Neural cell (in vitro differentiated cells): ENCODE data around the gene YPEL1. TPM values are rescaled to one million over a fixed set of nuclear protein-coding genes. Genes with fewer than 3 reads are reported as not detected.
"Not testable (repeated sequence)": the region's sequence is repeated elsewhere in the genome, so short reads cannot be mapped to it uniquely, and the experiment has no call there.

Source experiments
- H2AFZ ChIP-seq: fragments of 200-600, 300-800 bp; sonication (generic), shearing (Covaris generic); 2 replicates; pipeline ENCODE4 v1.6.0; 2014; ENCODE audit warnings: low read depth, mild to moderate bottlenecking, antibody characterized with exemption, low read length, moderate library complexity
- H3F3A ChIP-seq: fragments of 200-600 bp; shearing (Covaris generic); 2 replicates; pipeline ENCODE4 v1.6.1; 2016; ENCODE audit warnings: mild to moderate bottlenecking, moderate library complexity, mixed read lengths, antibody characterized with exemption, low read length; ENCODE audit not compliant: insufficient read depth, poor library complexity, severe bottlenecking
- H3K27ac ChIP-seq: fragments of 200-600, 300-800 bp; sonication (generic), shearing (Covaris generic); 2 replicates; pipeline ENCODE4 v1.5.1; 2014; ENCODE audit warnings: mild to moderate bottlenecking, low read length, moderate library complexity
- H3K27me3 ChIP-seq: fragments of 300-800, 200-600 bp; sonication (generic), shearing (Covaris generic); 2 replicates; pipeline ENCODE4 v1.6.0; 2014; ENCODE audit warnings: mild to moderate bottlenecking, low read depth, low read length, moderate library complexity; ENCODE audit not compliant: insufficient read depth
- H3K36me3 ChIP-seq: fragments of 300-800, 200-600 bp; sonication (generic), shearing (Covaris generic); 2 replicates; pipeline ENCODE4 v1.5.1; 2014; ENCODE audit warnings: mild to moderate bottlenecking, antibody characterized with exemption, low read length, moderate library complexity; ENCODE audit not compliant: insufficient read depth
- H3K4me2 ChIP-seq: fragments of 300-800, 200-600 bp; sonication (generic), shearing (Covaris generic); 2 replicates; pipeline ENCODE4 v1.6.0; 2014; ENCODE audit warnings: mild to moderate bottlenecking, low read length
- H3K4me3 ChIP-seq: fragments of 300-800, 200-600 bp; sonication (generic), shearing (Covaris generic); 2 replicates; pipeline ENCODE4 v1.5.1; 2014; ENCODE audit warnings: mild to moderate bottlenecking, low read length, moderate library complexity
- H3K79me2 ChIP-seq: fragments of 200-600 bp; shearing (Covaris generic); replicated peaks from 2 replicates; pipeline ENCODE4 v1.6.0; 2014; ENCODE audit warnings: mild to moderate bottlenecking, low read length, moderate library complexity; ENCODE audit not compliant: insufficient read depth
- H3K9ac ChIP-seq: fragments of 300-800, 200-600 bp; sonication (generic), shearing (Covaris generic); 2 replicates; pipeline ENCODE4 v1.6.1; 2016; ENCODE audit warnings: mild to moderate bottlenecking, low read length, mixed read lengths
- H3K9me2 ChIP-seq: fragments of 200-600 bp; shearing (Covaris generic); 2 replicates; pipeline ENCODE4 v1.6.1; 2016; ENCODE audit warnings: mild to moderate bottlenecking, low read length, mixed read lengths; ENCODE audit not compliant: insufficient read depth
- H3K9me3 ChIP-seq: fragments of 200-600, 300-800 bp; sonication (generic), shearing (Covaris generic); 2 replicates; pipeline ENCODE4 v1.6.1; 2016; ENCODE audit warnings: mild to moderate bottlenecking, mixed run types, low read length, moderate library complexity, mixed read lengths
- H4K20me1 ChIP-seq: fragments of 200-600 bp; shearing (Covaris generic); 2 replicates; pipeline ENCODE4 v1.6.1; 2016; ENCODE audit warnings: mild to moderate bottlenecking, mixed run types; ENCODE audit not compliant: insufficient read depth
- EP300 ChIP-seq: fragments of 450-650 bp; conservative IDR thresholded peaks from 2 replicates; pipeline ENCODE4 v1.6.1; 2014; ENCODE audit warnings: antibody characterized with exemption, mild to moderate bottlenecking, moderate library complexity; ENCODE audit not compliant: poor library complexity, severe bottlenecking
- EZH2 ChIP-seq: fragments of 200-600, 300-800 bp; shearing (Covaris generic), sonication (generic); IDR thresholded peaks from 2 replicates; pipeline ENCODE4 v1.6.1; 2014; ENCODE audit warnings: antibody characterized with exemption, low read length, borderline replicate concordance, mild to moderate bottlenecking; ENCODE audit not compliant: insufficient read depth, poor library complexity, severe bottlenecking
- MXI1 ChIP-seq: fragments of 450-650 bp; conservative IDR thresholded peaks from 2 replicates; pipeline ENCODE4 v1.6.1; 2014; ENCODE audit warnings: antibody characterized with exemption, mild to moderate bottlenecking; ENCODE audit not compliant: poor library complexity, severe bottlenecking
- POLR2AphosphoS5 ChIP-seq: IDR thresholded peaks from 2 replicates; pipeline ENCODE4 v1.6.1; 2012
- RAD21 ChIP-seq: fragments of 450-650 bp; conservative IDR thresholded peaks from 2 replicates; pipeline ENCODE4 v1.6.1; 2014; ENCODE audit warnings: antibody characterized with exemption, mild to moderate bottlenecking, moderate library complexity
- SMC3 ChIP-seq: fragments of 450-650 bp; conservative IDR thresholded peaks from 2 replicates; pipeline ENCODE4 v1.6.1; 2014; ENCODE audit warnings: antibody characterized with exemption, mild to moderate bottlenecking, moderate library complexity; ENCODE audit not compliant: poor library complexity
- TAF1 ChIP-seq: IDR thresholded peaks from 2 replicates; pipeline ENCODE4 v1.6.1; 2012; ENCODE audit warnings: low read depth
- polyA plus RNA-seq: library from polyadenylated mRNA; depleted of rRNA; stranded (reverse); fragments of >200 nt; gene quantifications from 2 replicates; pipeline ENCODE4 v1.2.3, GENCODE V29; 2014
- TF ChIP-seq, protein P1 (sequence below): fragments of 450-650 bp; IDR thresholded peaks from 2 replicates; pipeline ENCODE4 v1.5.1; 2014; ENCODE audit warnings: antibody characterized with exemption, mild to moderate bottlenecking, moderate library complexity; ENCODE audit not compliant: poor library complexity, severe bottlenecking
- TF ChIP-seq, protein P2 (sequence below): IDR thresholded peaks from 2 replicates; pipeline ENCODE4 v1.6.1; 2012; ENCODE audit warnings: borderline replicate concordance

Gene YPEL1
- polyA plus RNA-seq, 1 donor from 2014 or later = 38.0 TPM

GRCh38 chr22:21694394-21694793 is 41.2 kb downstream of the YPEL1 start:
- H3K79me2 ChIP-seq = no peaks in the 10 kb centered on the region
- H3F3A ChIP-seq = no peaks in the 10 kb centered on the region
- no peak for TF ChIP-seq EP300
- TF ChIP-seq RAD21 = no peak
- no peaks in the 10 kb centered on the region for H3K9me2 ChIP-seq
- no peak overlapping the region for H3K4me3 ChIP-seq
- H3K9ac ChIP-seq = no peak overlapping the region
- no peak overlapping the region for H2AFZ ChIP-seq
- no peaks in the 10 kb centered on the region for H3K27me3 ChIP-seq
- H3K36me3 ChIP-seq = peaks cover 11% of the 10 kb centered on the region
- no peak overlapping the region for H3K4me2 ChIP-seq
- H3K9me3 ChIP-seq = no peaks in the 10 kb centered on the region
- H3K27ac ChIP-seq = no peak overlapping the region
- H4K20me1 ChIP-seq = no peaks in the 10 kb centered on the region

DNA sequence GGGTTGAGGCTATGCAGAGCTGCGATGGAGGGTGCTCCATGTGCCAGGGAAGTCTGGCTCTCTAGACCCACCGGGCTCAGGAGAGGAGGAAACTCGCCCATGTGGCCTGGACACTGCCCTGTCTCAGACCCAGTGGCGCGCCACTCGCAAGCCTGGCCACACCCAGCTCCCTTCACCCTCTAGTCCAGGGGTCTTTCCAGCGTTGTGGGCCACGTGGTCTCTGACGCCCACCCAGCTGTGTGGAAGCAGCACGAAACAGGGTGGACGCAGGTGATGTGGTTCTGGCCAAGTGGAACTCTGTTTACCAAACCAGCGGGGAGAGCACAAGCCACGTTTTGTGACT is 41.6 kb downstream of the YPEL1 start:
- Histone ChIP-seq H3K9ac (no peak overlapping the region), H3K9me3 (no peaks in the 10 kb centered on the region), H3K36me3 (peaks cover 10% of the 10 kb centered on the region), H3K79me2 (no peaks in the 10 kb centered on the region), H3K9me2 (no peaks in the 10 kb centered on the region), H4K20me1 (no peaks in the 10 kb centered on the region), H3K4me3 (no peak overlapping the region), H3K27ac (no peak overlapping the region), H2AFZ (no peak overlapping the region), H3K27me3 (no peaks in the 10 kb centered on the region), H3K4me2 (no peak overlapping the region), H3F3A (no peaks in the 10 kb centered on the region)
- no peak for TF ChIP-seq POLR2AphosphoS5

DNA sequence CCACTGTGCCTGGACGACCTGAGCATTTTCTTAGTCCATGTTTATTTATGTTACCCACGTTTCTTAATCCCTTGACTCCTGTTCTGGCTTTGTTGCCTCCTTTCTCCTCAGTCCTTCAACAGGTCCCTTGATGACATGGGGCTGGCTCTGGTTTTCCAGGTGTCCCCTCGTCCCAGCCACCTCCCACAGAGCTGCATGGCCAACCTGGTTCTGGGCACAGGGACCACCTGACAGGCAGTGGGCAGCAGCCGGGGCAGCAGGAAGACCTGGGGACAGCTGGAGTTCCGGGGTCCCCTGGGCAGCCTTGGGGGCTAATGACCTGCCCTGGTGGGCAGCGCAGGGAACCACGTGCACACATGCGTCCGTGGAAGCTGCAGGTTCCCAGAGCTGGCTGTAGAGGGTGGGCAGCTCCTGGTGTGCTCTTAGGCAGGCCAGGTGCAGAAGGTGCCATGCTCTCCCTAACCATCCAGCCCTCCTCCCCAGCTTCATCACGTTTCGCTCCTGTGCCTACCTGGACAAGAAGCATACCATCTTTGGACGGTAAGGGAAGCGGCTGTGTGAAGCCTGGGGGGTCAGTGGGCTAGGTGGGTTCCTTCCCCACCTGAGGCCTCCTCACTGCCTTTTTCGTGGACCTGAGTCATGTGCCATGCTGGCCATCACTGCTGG is 42.1 kb downstream of the YPEL1 start:
- no peak overlapping the region for H3K27ac ChIP-seq
- H3K4me3 ChIP-seq = no peak overlapping the region
- no peaks in the 10 kb centered on the region for H4K20me1 ChIP-seq
- no peaks in the 10 kb centered on the region for H3K79me2 ChIP-seq
- no peak overlapping the region for H3K4me2 ChIP-seq
- no peak overlapping the region for H2AFZ ChIP-seq
- H3K27me3 ChIP-seq = no peaks in the 10 kb centered on the region
- TF ChIP-seq TAF1 (no peak), EP300 (no peak), POLR2AphosphoS5 (no peak), EZH2 (no peak), RAD21 (no peak), MXI1 (no peak), SMC3 (no peak)
- TF ChIP-seq, protein P1, sequence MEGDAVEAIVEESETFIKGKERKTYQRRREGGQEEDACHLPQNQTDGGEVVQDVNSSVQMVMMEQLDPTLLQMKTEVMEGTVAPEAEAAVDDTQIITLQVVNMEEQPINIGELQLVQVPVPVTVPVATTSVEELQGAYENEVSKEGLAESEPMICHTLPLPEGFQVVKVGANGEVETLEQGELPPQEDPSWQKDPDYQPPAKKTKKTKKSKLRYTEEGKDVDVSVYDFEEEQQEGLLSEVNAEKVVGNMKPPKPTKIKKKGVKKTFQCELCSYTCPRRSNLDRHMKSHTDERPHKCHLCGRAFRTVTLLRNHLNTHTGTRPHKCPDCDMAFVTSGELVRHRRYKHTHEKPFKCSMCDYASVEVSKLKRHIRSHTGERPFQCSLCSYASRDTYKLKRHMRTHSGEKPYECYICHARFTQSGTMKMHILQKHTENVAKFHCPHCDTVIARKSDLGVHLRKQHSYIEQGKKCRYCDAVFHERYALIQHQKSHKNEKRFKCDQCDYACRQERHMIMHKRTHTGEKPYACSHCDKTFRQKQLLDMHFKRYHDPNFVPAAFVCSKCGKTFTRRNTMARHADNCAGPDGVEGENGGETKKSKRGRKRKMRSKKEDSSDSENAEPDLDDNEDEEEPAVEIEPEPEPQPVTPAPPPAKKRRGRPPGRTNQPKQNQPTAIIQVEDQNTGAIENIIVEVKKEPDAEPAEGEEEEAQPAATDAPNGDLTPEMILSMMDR = no peak
- TF ChIP-seq, protein P2, sequence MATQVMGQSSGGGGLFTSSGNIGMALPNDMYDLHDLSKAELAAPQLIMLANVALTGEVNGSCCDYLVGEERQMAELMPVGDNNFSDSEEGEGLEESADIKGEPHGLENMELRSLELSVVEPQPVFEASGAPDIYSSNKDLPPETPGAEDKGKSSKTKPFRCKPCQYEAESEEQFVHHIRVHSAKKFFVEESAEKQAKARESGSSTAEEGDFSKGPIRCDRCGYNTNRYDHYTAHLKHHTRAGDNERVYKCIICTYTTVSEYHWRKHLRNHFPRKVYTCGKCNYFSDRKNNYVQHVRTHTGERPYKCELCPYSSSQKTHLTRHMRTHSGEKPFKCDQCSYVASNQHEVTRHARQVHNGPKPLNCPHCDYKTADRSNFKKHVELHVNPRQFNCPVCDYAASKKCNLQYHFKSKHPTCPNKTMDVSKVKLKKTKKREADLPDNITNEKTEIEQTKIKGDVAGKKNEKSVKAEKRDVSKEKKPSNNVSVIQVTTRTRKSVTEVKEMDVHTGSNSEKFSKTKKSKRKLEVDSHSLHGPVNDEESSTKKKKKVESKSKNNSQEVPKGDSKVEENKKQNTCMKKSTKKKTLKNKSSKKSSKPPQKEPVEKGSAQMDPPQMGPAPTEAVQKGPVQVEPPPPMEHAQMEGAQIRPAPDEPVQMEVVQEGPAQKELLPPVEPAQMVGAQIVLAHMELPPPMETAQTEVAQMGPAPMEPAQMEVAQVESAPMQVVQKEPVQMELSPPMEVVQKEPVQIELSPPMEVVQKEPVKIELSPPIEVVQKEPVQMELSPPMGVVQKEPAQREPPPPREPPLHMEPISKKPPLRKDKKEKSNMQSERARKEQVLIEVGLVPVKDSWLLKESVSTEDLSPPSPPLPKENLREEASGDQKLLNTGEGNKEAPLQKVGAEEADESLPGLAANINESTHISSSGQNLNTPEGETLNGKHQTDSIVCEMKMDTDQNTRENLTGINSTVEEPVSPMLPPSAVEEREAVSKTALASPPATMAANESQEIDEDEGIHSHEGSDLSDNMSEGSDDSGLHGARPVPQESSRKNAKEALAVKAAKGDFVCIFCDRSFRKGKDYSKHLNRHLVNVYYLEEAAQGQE = no peak
- H3F3A ChIP-seq = no peaks in the 10 kb centered on the region
- no peaks in the 10 kb centered on the region for H3K9me2 ChIP-seq
- H3K9ac ChIP-seq = no peak overlapping the region
- peaks cover 5% of the 10 kb centered on the region for H3K36me3 ChIP-seq
- H3K9me3 ChIP-seq = no peaks in the 10 kb centered on the region

GRCh38 chr22:21692856-21693255 is 42.7 kb downstream of the YPEL1 start:
- not testable (repeated sequence) for H3K36me3 ChIP-seq, H3K9ac ChIP-seq

More at GRCh38 chr22:21692856-21693255, 42.7 kb downstream of the YPEL1 start:
- not testable (repeated sequence) for H3K4me2 ChIP-seq, H3K27ac ChIP-seq, H4K20me1 ChIP-seq, H3K4me3 ChIP-seq, H3K79me2 ChIP-seq, H2AFZ ChIP-seq, H3K9me3 ChIP-seq, H3K27me3 ChIP-seq, H3F3A ChIP-seq, H3K9me2 ChIP-seq
